ENCODE data around the gene LRP3.

DNA sequence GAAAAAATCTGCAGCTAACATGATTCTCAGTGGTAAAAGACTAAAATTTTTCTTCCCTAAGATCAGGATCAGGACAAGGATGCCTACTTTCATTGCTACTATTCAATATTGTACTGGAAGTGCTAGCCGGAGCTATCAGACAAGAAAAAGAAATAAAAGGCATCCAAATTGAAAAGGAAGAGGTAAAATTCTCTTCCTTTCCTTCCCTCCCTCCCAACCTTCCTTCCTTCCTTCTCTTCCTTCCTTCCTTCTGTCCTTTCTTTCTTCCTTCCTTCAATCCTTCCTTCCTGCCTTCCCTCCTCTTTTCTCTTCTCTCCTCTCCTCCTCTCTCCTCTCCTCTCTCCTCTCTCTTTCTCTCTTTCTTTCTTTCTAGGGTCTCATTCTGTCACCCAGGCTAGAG is 26.7 kb upstream of the LRP3 start:
- no peak for TF ChIP-seq CTCF (conservative IDR thresholded peaks at IDR 0.05 in 1 of 2, IDR thresholded peaks at IDR 0.05 in 1 of 2; ENCODE audit: extremely low read depth in 1 of 2, insufficient read depth in 1 of 2, low read depth in 1 of 2, low read length in 2 of 2)
- no peak for TF ChIP-seq EZH2 (IDR thresholded peaks at IDR 0.05; ENCODE audit: borderline replicate concordance, low read length)

Data from mammary epithelial cell (primary cell).